Posterior vena cava (tissue), 2 donors: ENCODE measurements around the gene ATAD3B. TPM values are rescaled to one million over a fixed set of nuclear protein-coding genes. Genes with fewer than 3 reads are reported as not detected.
"Not testable (repeated sequence)": the region's sequence is repeated elsewhere in the genome, so short reads cannot be mapped to it uniquely, and the experiment has no call there.

ENCODE experiments used
- DNase-seq: peaks from one replicate; pipeline ENCODE4 v3.0.0-alpha.2; 2020; ENCODE audit warnings: low spot score
- intact Hi-C, 2 donors: fragments of 100-400 bp; cut with DNase I; formaldehyde crosslinking; loops; one replicate each; pipeline versions ENCODE4 v1.14.1 to v1.14.2; 2022 to 2023
- long read RNA-seq, 2 donors: library from polyadenylated mRNA; unstranded; transcript quantifications; one replicate each; pipeline ENCODE4 v2.0.0, GENCODE V29; 2020 to 2021
- total RNA-seq, 2 donors: library from RNA; stranded (reverse); fragmentation: NEBNext Ultra II Directional; extraction: Animal tissue kit (Norgen Biotek cat#: 25700); gene quantifications; one replicate each; pipeline ENCODE4 v1.2.1, GENCODE V29; 2021
- donor health status: DM: yes; HTN: yes; CAD: no.
- donor health status: DM: yes; HTN: yes; CAD: no.

ATAD3B gene
- total RNA-seq, result 10 to 100 TPM in 1 of 2 donors, 1 to 10 TPM in 1; 8.5 to 13.1 TPM
- long read RNA-seq, donor 1, partial matches to known transcripts, result 1 of 4 reads
- long read RNA-seq, donor 1, other reads (novel, unspliced or antisense), result 2 of 4 reads
- long read RNA-seq, donor 2, partial matches to known transcripts, result 2 of 7 reads
- long read RNA-seq, donor 2, other reads (novel, unspliced or antisense), result 2 of 7 reads

GRCh38 chr1:1471389-1472052 lies at the start of gene ATAD3B:
Gene ATAD3B, plus strand, starts transcription at chr1:1471765. Its CDS starts 120 bp downstream, at chr1:1471885.
- intact Hi-C loops, result no loop called here
- peak; percentile 98 for DNase-seq

DNA sequence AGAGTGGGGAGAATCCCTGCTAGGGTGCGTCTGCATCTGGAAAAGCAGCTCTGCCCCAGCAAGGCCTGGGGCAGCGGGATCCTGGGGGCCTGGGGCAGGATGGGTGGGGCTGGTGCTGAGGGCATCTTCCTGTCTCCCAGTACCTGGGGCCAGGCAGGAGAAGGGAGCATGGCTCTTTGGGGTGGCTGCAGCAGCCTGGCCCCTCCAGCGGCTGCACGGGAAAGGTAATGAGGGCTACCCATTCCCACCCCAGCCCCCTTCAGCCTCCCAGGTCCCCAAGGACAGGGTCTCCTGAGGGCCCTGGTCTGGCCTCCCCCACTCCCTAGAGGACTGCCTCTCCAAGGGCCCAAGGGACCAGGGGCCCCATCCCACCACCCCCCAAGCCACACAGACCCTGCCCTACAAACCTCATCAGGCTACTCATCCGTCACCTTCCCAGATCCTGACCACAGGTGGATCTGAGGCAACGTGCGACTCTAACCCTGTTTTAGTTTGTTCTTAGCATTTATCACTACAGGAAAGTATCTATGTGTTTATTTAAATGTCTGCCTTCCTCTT lies 49.6 kb upstream of the ATAD3B start:
- DNase-seq, result no peak
- intact Hi-C loops, result no loop called here

GRCh38 chr1:1422465-1423244 lies 48.9 kb upstream of the ATAD3B start:
- no peak for DNase-seq
- intact Hi-C loops, result no loop called here

GRCh38 chr1:1423245-1423597 lies 48.3 kb upstream of the ATAD3B start:
- intact Hi-C loops, result no loop called here
- DNase-seq, result no peak

- DNase-seq, result no peak
- intact Hi-C loops, result no loop called here
Observed at GRCh38 chr1:1424707-1425106, 46.9 kb upstream of the ATAD3B start.

- intact Hi-C loops, result no loop called here
- DNase-seq, result no peak
Observed at GRCh38 chr1:1425426-1425752, 46.2 kb upstream of the ATAD3B start.

- DNase-seq, result no peak
- intact Hi-C loops, result no loop called here
Observed at GRCh38 chr1:1425753-1426495, 45.6 kb upstream of the ATAD3B start.

DNA sequence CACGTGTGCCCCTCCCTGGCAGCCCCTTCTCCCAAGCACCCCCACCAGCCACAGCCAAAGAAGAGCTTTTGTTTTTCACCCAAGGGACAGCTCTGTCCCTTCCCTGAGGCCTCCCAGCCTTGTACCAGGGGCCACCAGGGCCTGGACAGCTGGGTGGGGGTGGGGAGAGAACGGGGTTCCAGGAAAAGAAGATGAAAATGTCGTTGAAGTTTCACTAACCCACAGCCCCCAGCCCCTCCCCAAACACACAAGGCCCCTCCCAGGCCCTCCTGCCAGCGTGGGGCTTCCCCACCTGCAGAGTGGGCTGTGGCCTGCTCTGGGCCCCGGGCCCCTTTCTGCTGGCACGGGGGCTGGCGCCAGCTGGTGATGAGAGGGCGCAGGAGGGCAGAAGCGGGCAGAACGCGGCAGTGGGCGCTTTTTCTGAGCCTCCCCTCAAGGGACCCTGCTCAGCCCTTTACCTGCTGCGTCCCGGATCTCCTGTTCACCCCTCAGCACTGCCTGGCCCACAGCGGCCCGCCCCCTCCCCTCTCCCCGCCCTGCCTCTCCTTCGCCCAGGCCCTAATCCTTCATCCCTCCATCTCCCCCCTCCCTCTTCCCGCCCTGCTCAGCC lies 45.0 kb upstream of the ATAD3B start:
- intact Hi-C loops, result no loop called here
- no peak for DNase-seq

DNA sequence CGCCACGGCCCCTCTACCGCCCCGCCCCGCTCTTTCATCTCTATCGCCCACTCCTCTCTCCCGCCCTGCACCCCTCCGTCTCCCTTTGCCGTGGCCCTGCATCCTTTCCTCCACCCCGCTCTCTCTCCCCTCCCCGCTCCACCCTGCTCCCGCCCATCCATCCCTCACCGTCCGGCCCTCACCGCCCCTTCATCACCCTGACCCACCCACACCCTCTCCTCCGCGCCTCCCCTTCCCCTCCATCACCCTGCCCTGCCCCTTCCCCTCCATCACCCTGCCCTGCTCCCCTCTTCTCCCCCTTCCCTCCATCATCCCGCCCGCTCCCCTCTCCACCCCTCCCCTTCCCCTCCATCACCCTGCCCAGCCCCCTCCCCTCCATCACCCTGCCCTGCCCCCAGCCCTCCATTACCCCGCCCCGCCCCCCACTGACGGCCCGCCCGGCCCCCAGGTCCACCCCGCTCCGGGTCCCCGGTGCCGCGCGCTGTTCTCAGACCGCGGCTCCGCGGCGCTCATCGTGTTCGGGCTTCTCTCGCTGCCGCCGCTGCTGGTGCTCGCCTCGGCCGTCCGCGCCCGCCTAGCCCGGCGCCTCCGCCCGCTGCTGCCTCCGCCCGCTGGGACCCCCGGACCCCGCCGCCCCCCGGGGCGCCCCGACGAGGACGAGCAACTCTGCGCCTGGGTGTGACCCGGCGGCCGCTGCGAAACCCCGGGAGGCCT lies 44.3 kb upstream of the ATAD3B start:
- intact Hi-C loops, result no loop called here
- peak; percentile 80 for DNase-seq

DNA sequence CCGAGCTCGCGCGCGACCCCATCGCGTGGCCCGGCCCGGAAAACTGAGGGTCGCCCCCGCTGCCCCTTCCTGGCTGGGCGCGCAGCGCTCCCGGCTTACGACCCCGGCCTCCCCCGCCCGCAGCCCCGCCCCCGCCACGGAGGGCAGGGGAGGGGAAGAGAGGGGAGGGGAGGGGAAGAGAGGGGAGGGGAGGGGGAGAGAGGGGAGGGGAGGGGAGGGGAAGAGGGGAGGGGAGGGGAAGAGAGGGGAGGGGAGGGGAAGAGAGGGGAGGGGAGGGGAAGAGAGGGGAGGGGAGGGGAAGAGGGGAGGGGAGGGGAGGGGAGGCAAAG lies 43.8 kb upstream of the ATAD3B start:
- DNase-seq, result no peak
- intact Hi-C loops, result no loop called here

DNA sequence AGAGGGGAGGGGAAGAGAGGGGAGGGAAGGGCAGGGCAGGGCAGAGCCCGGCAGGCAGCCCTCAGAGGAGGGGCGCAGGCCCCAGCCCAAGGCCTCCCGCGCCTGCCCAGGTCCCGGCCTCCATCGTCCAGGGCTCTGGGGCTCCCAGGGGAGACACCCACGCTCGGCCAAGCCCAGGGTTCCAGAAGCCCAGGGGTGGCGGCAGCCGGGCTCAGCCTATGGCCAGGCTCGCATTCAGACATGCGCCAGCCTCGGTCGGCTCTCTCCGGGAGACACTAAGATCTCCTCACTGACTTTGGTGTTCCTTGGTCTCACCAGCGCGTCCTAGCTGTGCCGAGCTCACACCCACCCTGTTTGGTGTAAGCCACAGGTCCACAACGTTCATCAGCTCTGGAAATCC lies 43.4 kb upstream of the ATAD3B start:
- no peak for DNase-seq
- intact Hi-C loops, result no loop called here

- DNase-seq, intact Hi-C loops: not testable (repeated sequence)
Observed at GRCh38 chr1:1428967-1429366, 42.6 kb upstream of the ATAD3B start.

- no peak for DNase-seq
- intact Hi-C loops, result no loop called here
Observed at GRCh38 chr1:1429671-1430073, 41.9 kb upstream of the ATAD3B start.

GRCh38 chr1:1430114-1430982 lies 41.2 kb upstream of the ATAD3B start:
- intact Hi-C loops, result no loop called here
- DNase-seq, result peak; percentile 91

DNA sequence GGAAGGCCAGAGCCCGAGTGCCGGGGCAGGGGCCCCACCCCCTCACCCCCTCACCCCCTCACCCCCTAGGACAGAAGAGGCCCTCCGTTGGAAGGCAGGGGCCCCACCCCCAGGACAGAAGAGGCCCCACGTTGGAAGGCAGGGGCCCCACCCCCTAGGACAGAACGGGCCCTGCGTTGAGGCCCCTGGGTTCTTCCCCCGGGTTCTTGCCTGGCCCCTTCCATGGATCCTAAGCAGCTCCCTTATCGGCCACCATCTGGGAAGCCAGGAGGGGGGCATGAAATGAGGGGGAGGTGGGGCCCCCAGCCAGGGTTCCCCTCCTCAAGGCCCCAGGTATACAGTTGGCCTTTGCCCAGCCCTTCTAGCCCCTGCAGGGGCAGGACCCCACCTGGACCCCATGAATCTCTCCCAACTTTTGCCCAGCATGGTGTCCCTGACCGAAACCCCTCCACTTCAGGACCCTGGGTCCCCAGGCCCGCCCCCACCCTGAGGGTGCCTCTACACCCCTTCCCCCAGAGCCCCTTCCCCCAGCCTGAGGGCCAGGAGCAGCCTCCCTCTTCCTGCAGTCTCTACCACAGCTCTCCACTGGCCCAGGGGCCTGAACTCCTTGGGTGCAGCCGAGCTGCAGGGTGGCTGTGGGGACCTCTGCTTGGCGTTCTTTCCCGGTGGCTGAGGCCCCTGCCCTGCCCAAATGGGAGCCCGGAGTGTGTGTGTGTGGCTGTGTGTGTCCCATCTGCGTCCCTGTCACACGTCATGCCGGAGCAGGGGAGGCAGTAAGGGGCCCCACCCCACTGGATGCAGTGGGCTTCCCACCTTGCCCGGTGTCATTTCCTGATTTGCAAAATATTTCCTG lies 40.3 kb upstream of the ATAD3B start:
- DNase-seq, result no peak
- intact Hi-C loops, result no loop called here

DNA sequence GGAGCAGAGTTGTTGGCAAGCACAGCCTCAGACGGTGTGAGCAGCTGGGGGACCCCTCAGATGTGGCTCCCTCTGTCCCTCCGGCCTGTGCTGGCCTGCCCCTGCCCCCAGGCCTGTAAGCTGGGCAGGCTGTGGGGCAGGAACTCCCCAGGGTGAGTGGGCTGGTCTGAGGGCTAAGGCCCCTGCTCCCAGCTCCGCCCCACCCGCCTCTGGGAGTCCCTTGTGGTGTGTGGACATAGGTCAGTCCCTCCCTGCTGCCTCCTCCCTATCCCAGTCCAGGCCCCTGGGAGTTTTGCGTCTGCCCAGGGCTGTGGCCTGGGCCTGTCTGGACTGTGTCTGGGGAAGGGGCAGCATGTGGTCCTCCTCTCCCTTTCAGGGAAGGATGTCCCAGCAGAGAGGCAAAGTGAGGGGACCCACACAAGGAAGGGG lies 39.7 kb upstream of the ATAD3B start:
- intact Hi-C loops, result no loop called here
- DNase-seq, result peak; percentile 84

DNA sequence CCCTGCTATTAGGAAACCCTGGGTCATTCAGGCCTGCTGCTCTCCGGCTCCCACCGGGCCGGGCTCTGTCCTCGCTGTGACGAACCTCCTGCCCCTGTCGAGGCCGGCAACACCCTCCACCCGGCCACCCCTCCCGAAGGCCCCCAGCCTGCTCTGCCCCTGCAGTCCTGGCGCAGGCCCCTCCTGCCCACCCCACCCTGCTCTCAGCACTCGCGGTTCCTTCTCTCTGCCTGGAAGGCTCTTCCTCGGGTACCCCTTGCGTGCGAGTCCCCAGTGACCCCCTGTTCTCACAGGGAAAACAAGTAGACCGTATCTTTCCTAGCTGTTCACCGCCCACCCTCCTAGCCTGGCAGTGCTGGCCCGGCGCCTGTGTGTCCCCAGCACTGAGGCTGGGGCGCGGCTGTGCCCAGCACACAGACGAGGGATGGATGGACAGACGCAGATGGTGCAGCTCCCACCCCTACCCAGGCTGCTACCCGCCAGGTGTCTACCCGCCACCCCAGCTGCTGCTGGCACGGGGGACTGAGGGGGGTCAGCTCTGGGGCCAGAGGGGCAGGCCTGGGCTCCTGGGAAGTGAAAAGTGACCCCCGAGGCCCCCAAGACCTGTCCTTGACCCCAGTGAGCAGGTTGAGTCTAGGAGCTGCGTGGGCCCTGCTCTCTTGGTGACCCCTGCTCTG lies 39.2 kb upstream of the ATAD3B start:
- no peak for DNase-seq
- intact Hi-C loops, result no loop called here
